Measurements from ENCODE around the gene CCDC137.

DNA sequence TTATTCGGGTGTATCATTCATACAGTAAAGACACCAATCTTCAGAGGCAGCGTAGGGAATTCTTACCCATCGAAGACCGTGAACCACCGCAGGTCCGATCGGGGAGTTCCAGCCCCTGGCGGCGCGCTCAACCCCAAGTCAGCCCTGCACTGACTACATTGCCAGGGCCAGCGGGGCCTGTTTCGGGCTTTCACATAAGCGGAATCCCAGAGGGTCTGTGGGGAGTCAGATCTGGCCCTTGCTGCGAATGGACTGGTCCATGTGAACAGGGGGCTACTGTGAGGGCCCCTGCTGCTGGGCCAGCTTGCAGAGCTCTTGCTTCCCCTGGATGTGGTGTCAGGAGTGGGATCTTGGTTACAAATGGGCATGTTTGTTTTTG, 17.8 kb upstream of the CCDC137 start:
- TF ChIP-seq, protein P1, sequence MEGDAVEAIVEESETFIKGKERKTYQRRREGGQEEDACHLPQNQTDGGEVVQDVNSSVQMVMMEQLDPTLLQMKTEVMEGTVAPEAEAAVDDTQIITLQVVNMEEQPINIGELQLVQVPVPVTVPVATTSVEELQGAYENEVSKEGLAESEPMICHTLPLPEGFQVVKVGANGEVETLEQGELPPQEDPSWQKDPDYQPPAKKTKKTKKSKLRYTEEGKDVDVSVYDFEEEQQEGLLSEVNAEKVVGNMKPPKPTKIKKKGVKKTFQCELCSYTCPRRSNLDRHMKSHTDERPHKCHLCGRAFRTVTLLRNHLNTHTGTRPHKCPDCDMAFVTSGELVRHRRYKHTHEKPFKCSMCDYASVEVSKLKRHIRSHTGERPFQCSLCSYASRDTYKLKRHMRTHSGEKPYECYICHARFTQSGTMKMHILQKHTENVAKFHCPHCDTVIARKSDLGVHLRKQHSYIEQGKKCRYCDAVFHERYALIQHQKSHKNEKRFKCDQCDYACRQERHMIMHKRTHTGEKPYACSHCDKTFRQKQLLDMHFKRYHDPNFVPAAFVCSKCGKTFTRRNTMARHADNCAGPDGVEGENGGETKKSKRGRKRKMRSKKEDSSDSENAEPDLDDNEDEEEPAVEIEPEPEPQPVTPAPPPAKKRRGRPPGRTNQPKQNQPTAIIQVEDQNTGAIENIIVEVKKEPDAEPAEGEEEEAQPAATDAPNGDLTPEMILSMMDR (IDR thresholded peaks at IDR 0.05) = no peak
- no peak for TF ChIP-seq EZH2phosphoT487 (IDR thresholded peaks at IDR 0.05)
- no peak for TF ChIP-seq EZH2 (IDR thresholded peaks at IDR 0.05)

Data from neural progenitor cell (in vitro differentiated cells).